ENCODE data around the gene SERGEF. TPM values are rescaled to one million over a fixed set of nuclear protein-coding genes. Genes with fewer than 3 reads are reported as not detected.

Gene SERGEF
- total RNA-seq, 1 donor from 2014 or later, result 32.4 TPM

DNA sequence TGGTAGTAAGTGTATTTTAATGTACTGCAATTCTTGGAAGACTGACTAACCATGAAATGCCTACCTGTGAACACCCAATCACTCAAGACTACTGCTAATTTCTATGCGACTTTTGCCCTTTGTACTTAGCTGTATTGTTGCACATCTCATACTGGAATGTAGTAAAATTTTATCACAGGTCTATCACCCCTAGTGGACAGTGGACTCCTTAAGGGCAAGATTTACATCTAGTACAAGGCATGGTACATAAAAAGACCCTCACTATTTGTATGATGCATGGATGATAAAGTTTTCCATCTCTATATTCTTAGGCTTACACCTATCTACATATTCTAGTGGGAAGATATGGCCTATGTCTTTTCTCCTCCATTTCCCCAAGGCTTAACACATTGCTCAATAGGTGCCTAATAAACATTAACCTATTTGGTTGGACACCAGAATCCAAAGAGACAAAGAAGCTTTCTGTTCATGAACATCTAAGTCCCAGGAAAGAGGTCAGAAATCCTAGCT is 26.1 kb downstream of the SERGEF start:
- peak; percentile 21 for TF ChIP-seq CTCF (IDR thresholded peaks at IDR 0.05; ENCODE audit: unreplicated experiment)
- no peaks in the 10 kb centered on the region for H3K27me3 Mint-ChIP-seq
- H3K9me3 Mint-ChIP-seq (ENCODE audit: low read depth), result no peaks in the 10 kb centered on the region
- H3K36me3 Mint-ChIP-seq (ENCODE audit: insufficient read depth), result peaks cover 20% of the 10 kb centered on the region
- no peak overlapping the region for H3K4me3 Mint-ChIP-seq (ENCODE audit: low read depth)
- H3K27ac Mint-ChIP-seq, result no peak overlapping the region
- no peak for DNase-seq (ENCODE audit: low spot score, unreplicated experiment)
- H3K4me1 Mint-ChIP-seq (ENCODE audit: low read depth), result peaks cover 3% of the 10 kb centered on the region

GRCh38 chr11:17986007-17986710 is 26.7 kb downstream of the SERGEF start:
- H3K9me3 Mint-ChIP-seq (ENCODE audit: low read depth), result no peaks in the 10 kb centered on the region

DNA sequence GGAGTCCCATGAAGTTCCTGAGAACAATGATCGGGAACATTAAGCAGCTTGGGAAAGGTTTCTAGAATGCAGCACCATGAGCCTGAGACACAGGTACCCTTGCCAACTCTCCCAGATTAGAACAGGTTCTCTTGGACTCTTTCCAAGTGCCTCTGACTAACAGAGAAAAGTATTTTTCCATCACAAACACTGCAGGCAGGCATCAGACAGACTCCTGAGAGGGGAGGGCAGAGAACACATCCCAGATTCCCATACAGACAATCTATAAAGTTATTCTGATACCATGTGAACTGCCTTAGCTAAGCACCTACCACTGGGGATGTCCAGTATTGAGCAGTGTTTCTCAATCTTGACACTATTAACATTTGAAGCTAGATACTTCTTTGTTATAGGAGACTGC is 27.3 kb downstream of the SERGEF start:
- Mint-ChIP-seq H3K9me3 (ENCODE audit: low read depth) (no peaks in the 10 kb centered on the region), H3K27ac (no peak overlapping the region), H3K4me3 (ENCODE audit: low read depth) (no peak overlapping the region), H3K27me3 (no peaks in the 10 kb centered on the region), H3K4me1 (ENCODE audit: low read depth) (peaks cover 3% of the 10 kb centered on the region), H3K36me3 (ENCODE audit: insufficient read depth) (peaks cover 20% of the 10 kb centered on the region)
- DNase-seq (ENCODE audit: low spot score, unreplicated experiment), result no peak
- no peak for TF ChIP-seq CTCF (IDR thresholded peaks at IDR 0.05; ENCODE audit: unreplicated experiment)

More at GRCh38 chr11:17986007-17986710, 26.7 kb downstream of the SERGEF start:
- no peak for TF ChIP-seq CTCF (IDR thresholded peaks at IDR 0.05; ENCODE audit: unreplicated experiment)
- H3K4me1 Mint-ChIP-seq (ENCODE audit: low read depth), result peaks cover 3% of the 10 kb centered on the region
- no peak overlapping the region for H3K4me3 Mint-ChIP-seq (ENCODE audit: low read depth)
- peaks cover 20% of the 10 kb centered on the region for H3K36me3 Mint-ChIP-seq (ENCODE audit: insufficient read depth)
- no peak overlapping the region for H3K27ac Mint-ChIP-seq
- H3K27me3 Mint-ChIP-seq, result no peaks in the 10 kb centered on the region
- DNase-seq (ENCODE audit: low spot score, unreplicated experiment), result no peak

- Mint-ChIP-seq H3K27me3 (no peaks in the 10 kb centered on the region), H3K4me3 (ENCODE audit: low read depth) (no peak overlapping the region), H3K4me1 (ENCODE audit: low read depth) (peaks cover 3% of the 10 kb centered on the region), H3K36me3 (ENCODE audit: insufficient read depth) (peaks cover 20% of the 10 kb centered on the region), H3K9me3 (ENCODE audit: low read depth) (no peaks in the 10 kb centered on the region), H3K27ac (no peak overlapping the region)
- no peak for DNase-seq (ENCODE audit: low spot score, unreplicated experiment)
- TF ChIP-seq CTCF (IDR thresholded peaks at IDR 0.05; ENCODE audit: unreplicated experiment), result no peak
Measured at GRCh38 chr11:17983569-17983968, 29.3 kb downstream of the SERGEF start.

DNA sequence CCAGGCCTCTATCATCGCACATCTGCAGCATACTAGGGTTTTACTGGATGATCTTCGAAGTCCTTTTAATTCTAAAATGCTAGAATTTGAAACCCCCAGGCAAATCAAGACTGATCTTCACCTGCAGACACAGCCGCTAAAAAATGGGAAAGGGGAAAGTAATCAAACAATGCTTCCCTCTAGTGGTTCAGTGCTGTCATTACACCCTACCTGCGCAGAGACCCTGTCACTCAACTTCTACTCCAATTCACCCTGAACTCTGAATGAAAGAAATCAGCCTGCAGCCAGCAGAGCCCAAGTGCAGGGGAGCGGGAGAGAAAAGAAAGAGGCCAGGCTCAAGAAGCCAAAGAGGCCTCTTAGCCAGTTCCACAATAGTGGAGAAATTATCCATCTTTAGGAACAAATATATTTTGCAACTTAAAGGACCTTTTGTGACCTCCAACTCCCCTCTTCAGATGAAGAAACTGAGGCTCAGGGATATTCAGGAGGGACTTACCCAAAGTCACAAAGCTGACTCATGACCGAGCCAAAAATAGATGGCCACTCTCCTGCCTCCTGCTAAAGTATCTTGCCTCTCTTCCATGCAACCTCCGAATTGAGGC is 33.0 kb downstream of the SERGEF start:
- no peaks in the 10 kb centered on the region for H3K27me3 Mint-ChIP-seq
- peak; percentile 22 for DNase-seq (ENCODE audit: low spot score, unreplicated experiment)
- peak; percentile 93 for TF ChIP-seq CTCF (IDR thresholded peaks at IDR 0.05; ENCODE audit: unreplicated experiment)

More for the DNA sequence above, 33.0 kb downstream of the SERGEF start:
- Mint-ChIP-seq H3K36me3 (ENCODE audit: insufficient read depth) (peaks cover 12% of the 10 kb centered on the region), H3K9me3 (ENCODE audit: low read depth) (no peaks in the 10 kb centered on the region), H3K4me3 (ENCODE audit: low read depth) (no peak overlapping the region), H3K27ac (no peak overlapping the region), H3K4me1 (ENCODE audit: low read depth) (peaks cover 3% of the 10 kb centered on the region)
